Transverse colon (tissue), 4 donors: ENCODE measurements around the gene C19orf25.

ENCODE experiments used
- CTCF ChIP-seq, 5 experiments: fragments of 200-600 bp in 3 of 5; fragments of 450-650 bp in 2 of 5; sonication (generic) in 3 of 5; IDR thresholded peaks; 1 replicate in 2 of 5; 2 replicates in 3 of 5; pipeline ENCODE4 v1.5.1; 2016 to 2017; ENCODE audit warnings: antibody characterized with exemption in 5 of 5, inconsistent platforms in 3 of 5, mild to moderate bottlenecking in 2 of 5, moderate library complexity in 1 of 5
- POLR2A ChIP-seq: fragments of 450-650 bp; IDR thresholded peaks from one replicate; pipeline ENCODE4 v1.6.1; 2016; ENCODE audit warnings: antibody characterized with exemption, mild to moderate bottlenecking, moderate library complexity
- POLR2AphosphoS5 ChIP-seq, 3 donors: sonication (generic); formaldehyde crosslinking; IDR thresholded peaks; one replicate each; pipeline ENCODE4 v1.6.1; 2016; ENCODE audit warnings: antibody characterized with exemption in 3 of 3

GRCh38 chr19:1475751-1476437, 3.1 kb downstream of the C19orf25 start:
- no peak for TF ChIP-seq CTCF (IDR thresholded peaks at IDR 0.05)
- TF ChIP-seq POLR2A = no peak
- TF ChIP-seq POLR2AphosphoS5 (IDR thresholded peaks at IDR 0.05) = no peak
